H1 (cell line): ENCODE measurements around the gene CRELD1. TPM values are rescaled to one million over a fixed set of nuclear protein-coding genes. Genes with fewer than 3 reads are reported as not detected.

ENCODE experiments used
- HDAC6 ChIP-seq: IDR thresholded peaks from one replicate; pipeline ENCODE4 v1.7.1; 2012; ENCODE audit warnings: low read depth, mild to moderate bottlenecking, inconsistent platforms, low read length, moderate library complexity
- polyA plus RNA-seq, 7 experiments: library from polyadenylated mRNA; depleted of rRNA in 3 of 7; stranded (reverse) in 5 of 7; unstranded in 2 of 7; fragments of >200 nt in 5 of 7; fragments of 200-250 nt in 2 of 7; gene quantifications; 1 replicate in 5 of 7; 2 replicates in 1 of 7; 4 replicates in 1 of 7; pipeline versions ENCODE4 v1.2.1 to v1.2.3, GENCODE V29; 2011 to 2013; ENCODE audit warnings: missing spikeins in 2 of 7, mixed read lengths in 2 of 7
- total RNA-seq: library from RNA; stranded (reverse); fragmentation: NEBNext Ultra II Directional; extraction: Animal tissue kit (Norgen Biotek cat#: 25700); gene quantifications from 2 replicates; pipeline ENCODE4 v1.2.1, GENCODE V29; 2021

CRELD1 gene
- total and polyA plus RNA-seq, 2 of the 8 experiments (the other 6 are each of a cell fraction or from before 2014, with no cell fraction given): 12.9 to 15.1 TPM

GRCh38 chr3:9884555-9885165, 49.0 kb upstream of the CRELD1 start (continued):
- no peak for TF ChIP-seq HDAC6
